GM21576 (cell line): Measurements from ENCODE around the gene DNTTIP2.
"Not testable (repeated sequence)": the region's sequence is repeated elsewhere in the genome, so short reads cannot be mapped to it uniquely, and the experiment has no call there.

Source experiments
- ATAC-seq: cut with Tn5 transposase; IDR thresholded peaks from one replicate; pipeline ENCODE4 v1.9.1; 2021; ENCODE audit warnings: mild to moderate bottlenecking, moderate library complexity; ENCODE audit not compliant: unreplicated experiment

Gene DNTTIP2

DNA sequence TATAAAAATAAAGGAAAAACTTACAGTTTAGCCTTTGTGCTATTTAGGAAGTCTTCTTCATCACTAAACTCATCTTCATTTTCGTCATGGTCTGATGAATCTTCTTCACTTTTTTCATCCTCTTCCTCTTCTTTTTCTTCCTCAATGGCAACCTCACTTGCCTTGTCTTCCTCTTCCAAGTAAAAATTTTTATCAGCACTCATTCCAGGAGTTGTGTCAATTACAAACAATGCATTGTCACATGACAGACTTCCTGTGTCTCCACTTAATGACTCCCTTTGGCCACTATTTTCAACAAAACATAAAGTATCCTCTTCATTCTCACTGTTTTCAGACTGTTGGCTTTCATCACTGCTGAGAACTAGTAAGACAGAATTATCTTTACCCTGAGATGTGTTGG, 2.8 kb downstream of the DNTTIP2 start:
- ATAC-seq = no peak

GRCh38 chr1:93874025-93874651, 4.9 kb downstream of the DNTTIP2 start:
- ATAC-seq = no peak

DNA sequence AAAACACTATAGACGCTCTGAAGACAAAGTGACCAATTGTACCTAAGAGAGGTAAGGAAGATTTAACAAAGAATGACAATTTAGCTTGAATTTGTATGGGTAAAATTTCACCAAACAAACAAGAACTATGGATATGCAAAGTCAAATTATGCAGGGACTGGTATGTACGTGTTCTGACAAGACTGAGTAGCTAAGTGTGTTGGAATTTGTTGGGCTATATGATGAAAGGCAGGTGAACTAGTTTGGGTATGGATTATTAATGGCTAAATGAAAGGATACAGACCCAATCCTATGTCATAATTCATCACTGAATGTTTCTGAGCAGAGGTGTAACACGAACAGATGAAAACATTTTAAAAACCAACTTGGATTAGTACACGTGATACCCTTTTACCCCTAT, 7.6 kb downstream of the DNTTIP2 start:
- ATAC-seq = no peak

GRCh38 chr1:93869653-93870052, 9.4 kb downstream of the DNTTIP2 start:
- no peak for ATAC-seq

GRCh38 chr1:93868492-93868891, 10.5 kb downstream of the DNTTIP2 start:
- ATAC-seq = not testable (repeated sequence)

GRCh38 chr1:93865253-93865652, 13.8 kb downstream of the DNTTIP2 start:
- ATAC-seq = no peak

DNA sequence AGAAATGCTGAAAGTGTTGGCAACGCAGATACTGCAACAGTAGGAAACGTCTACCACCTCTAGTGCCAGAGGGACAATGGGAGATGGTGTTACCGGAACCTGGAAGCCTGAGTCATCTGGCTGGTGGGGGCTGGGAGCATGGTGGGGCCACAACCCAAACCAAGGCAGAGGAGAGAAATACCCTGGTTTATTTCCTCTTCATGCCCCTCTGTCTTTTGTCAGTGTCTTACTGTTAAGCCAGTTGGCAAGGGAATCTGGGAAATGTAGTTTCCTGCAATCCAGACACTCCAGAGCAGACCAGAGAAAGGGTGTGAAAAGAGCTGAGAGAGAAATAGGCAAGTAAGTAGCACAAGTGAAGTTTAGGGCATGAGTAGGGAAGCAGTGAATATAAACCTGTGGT, 14.8 kb downstream of the DNTTIP2 start:
- ATAC-seq = no peak

DNA sequence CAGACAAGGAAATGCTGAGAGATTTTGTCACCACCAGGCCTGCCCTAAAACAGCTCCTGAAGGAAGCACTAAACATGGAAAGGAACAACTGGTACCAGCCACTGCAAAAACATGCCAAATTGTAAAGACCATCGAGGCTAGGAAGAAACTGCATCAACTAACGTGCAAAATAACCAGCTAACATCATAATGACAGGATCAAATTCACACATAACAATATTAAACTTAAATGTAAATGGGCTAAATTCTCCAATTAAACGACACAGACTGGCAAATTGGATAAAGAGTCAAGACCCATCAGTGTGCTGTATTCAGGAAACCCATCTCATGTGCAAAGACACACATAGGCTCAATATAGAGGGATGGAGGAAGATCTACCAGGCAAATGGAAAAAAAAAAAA, 21.4 kb downstream of the DNTTIP2 start:
- ATAC-seq = not testable (repeated sequence)

DNA sequence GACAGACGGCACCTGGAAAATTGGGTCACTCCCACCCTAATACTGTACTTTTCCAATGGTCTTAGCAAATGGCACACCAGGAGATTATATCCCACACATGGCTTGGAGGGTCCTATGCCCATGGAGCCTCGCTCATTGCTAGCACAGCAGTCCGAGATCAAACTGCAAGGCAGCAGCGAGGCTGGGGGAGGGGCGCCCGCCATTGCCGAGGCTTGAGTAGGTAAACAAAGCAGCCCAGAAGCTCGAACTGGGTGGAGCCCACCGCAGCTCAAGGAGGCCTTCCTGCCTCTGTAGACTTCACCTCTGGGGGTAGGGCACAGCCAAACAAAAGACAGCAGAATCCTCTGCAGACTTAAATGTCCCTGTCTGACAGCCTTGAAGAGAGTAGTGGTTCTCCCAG, 23.0 kb downstream of the DNTTIP2 start:
- not testable (repeated sequence) for ATAC-seq

DNA sequence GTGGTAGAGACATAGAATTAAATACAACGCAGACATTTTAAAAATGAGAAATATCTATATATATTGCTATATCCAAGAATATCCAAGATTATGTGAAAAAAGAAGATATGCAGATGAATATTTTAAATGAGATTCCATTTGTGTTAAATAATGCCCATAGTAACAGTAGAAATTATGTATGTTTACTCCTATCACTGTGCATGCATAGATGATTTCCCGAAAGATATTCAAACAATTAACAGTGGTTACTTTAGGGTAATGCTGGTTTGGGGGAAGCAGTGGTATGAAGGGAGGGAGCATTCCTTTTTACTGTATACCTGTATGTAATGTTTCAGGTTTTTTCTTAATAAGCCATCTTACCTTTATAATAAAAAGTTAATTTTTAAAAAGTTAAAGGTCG, 25.1 kb downstream of the DNTTIP2 start:
- no peak for ATAC-seq

- no peak for ATAC-seq
Measured at GRCh38 chr1:93851878-93852277, 27.1 kb downstream of the DNTTIP2 start.

- no peak for ATAC-seq
Measured at GRCh38 chr1:93851327-93851712, 27.7 kb downstream of the DNTTIP2 start.

DNA sequence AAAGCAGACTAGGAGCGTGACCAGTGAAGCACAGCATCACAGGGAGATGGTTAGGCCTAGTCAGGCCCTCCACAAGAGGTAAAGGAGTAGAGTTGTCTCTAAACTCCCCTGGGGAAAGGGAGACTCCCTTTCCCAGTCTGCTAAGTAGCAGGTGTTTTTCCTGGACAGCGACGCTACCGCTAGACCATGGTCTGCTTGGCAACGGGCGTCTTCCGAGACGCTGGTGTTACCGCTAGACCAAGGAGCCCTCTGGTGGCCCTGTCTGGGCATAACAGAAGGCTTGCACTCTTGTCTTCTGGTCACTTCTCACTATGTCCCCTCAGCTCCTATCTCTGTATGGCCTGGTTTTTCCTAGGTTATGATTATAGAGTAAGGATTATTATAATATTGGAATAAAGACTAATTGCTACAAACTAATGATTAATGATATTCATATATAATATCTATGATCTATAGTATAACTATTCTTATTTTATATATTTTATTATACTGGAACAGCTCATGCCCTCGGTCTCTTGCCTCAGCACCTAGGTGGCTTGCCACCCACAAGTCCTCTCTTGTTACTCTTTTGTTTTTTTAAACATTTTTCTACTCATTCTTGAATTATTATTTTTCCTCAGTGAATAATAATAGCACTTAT, 28.2 kb downstream of the DNTTIP2 start:
- not testable (repeated sequence) for ATAC-seq

- ATAC-seq = no peak
Measured at GRCh38 chr1:93848350-93848883, 30.6 kb downstream of the DNTTIP2 start.

GRCh38 chr1:93847811-93848288, 31.2 kb downstream of the DNTTIP2 start:
- ATAC-seq = peak; percentile 20

GRCh38 chr1:93846992-93847810, 31.8 kb downstream of the DNTTIP2 start:
- ATAC-seq = peak; percentile 57

GRCh38 chr1:93846206-93846991, 32.6 kb downstream of the DNTTIP2 start:
- peak; percentile 49 for ATAC-seq

GRCh38 chr1:93845538-93846205, 33.3 kb downstream of the DNTTIP2 start:
- ATAC-seq = peak; percentile 7

DNA sequence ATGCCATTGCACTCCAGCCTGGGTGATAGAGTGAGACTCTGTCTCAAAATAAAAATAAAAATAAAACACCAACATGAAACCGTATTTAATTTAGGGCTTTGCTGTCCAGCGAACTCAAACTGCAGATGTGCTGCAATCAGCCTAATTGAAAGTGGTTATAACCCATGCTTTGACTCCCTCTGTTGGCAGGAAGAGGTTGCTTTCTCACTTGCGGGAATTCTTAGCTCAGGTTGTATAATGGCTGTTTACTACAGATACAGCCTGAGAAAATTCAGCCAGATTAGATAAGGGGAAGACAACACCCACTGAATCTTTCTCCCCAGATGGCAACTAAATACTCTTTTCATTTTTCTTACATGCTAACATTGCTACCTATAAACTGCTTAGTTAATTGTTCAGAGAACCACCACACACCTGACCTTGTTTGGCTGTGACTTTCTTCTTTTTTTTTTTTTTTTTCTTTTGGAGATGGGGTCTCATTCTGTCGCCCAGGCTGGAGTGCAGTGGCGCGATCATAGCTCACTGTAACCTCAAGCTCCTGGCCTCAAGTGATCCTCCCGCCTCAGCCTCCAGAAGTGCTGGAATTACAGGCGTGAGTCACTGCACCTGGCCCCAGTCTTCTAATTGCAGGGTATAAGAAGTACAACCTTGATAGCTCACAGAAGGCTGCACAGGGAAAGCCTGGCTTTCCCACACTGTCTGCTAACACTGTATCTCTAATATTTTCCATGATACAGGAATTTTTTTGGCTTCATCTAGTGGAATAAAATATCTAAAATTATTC, 34.6 kb downstream of the DNTTIP2 start:
- no peak for ATAC-seq
